Stimulated activated CD8-positive, alpha-beta memory T cell treated with anti-CD3 and anti-CD28 coated beads, Interleukin-15, amount 100 ng/mL, for 48 hours (primary cell): ENCODE results near the gene PIKFYVE.
"Not testable (repeated sequence)": the region's sequence is repeated elsewhere in the genome, so short reads cannot be mapped to it uniquely, and the experiment has no call there.

Experiments used
- DNase-seq, 2 donors: peaks; one replicate each; pipeline ENCODE4 v3.0.0-alpha.2; 2020; ENCODE audit warnings: low read depth in 2 of 2

PIKFYVE gene, protein sequence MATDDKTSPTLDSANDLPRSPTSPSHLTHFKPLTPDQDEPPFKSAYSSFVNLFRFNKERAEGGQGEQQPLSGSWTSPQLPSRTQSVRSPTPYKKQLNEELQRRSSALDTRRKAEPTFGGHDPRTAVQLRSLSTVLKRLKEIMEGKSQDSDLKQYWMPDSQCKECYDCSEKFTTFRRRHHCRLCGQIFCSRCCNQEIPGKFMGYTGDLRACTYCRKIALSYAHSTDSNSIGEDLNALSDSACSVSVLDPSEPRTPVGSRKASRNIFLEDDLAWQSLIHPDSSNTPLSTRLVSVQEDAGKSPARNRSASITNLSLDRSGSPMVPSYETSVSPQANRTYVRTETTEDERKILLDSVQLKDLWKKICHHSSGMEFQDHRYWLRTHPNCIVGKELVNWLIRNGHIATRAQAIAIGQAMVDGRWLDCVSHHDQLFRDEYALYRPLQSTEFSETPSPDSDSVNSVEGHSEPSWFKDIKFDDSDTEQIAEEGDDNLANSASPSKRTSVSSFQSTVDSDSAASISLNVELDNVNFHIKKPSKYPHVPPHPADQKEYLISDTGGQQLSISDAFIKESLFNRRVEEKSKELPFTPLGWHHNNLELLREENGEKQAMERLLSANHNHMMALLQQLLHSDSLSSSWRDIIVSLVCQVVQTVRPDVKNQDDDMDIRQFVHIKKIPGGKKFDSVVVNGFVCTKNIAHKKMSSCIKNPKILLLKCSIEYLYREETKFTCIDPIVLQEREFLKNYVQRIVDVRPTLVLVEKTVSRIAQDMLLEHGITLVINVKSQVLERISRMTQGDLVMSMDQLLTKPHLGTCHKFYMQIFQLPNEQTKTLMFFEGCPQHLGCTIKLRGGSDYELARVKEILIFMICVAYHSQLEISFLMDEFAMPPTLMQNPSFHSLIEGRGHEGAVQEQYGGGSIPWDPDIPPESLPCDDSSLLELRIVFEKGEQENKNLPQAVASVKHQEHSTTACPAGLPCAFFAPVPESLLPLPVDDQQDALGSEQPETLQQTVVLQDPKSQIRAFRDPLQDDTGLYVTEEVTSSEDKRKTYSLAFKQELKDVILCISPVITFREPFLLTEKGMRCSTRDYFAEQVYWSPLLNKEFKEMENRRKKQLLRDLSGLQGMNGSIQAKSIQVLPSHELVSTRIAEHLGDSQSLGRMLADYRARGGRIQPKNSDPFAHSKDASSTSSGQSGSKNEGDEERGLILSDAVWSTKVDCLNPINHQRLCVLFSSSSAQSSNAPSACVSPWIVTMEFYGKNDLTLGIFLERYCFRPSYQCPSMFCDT (N-terminal part only)

DNA sequence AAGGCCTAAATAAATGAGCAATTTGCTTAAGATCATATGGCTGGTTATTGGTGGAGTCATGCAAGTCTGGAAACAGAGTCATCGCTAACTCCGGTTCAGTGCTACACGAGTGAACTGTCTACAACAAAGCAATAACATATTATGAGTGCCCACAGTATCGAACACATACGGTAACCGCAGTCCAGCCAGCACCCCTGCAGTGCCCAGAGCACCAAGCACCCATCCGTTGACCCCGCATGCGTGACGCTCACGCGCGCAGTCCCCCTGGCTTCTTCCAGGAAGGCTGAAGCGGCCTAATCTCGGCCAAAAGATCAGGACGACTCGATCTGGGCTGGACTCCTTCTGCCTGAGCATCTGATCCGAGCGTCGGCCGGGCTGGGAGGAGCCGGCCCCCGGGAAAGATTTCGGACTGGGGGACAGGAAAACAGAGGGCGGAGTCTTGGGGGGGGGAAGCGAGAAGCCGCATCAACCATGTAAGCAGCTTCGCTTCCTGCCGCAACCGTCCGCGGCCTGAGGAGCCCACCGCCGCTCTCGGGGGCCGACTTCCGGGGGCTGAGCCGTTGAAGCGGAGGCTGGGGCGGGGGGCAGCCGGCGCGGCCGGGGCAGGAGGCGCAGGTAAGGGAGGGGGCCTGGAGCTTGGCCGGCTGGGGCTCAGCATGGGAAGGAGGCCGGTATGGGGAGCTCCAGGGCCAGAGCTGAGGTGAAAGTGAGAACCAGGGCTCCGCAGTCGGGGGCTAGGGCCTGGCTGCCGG lies at the start of gene PIKFYVE:
TSS of gene PIKFYVE (plus strand) at position 455 of the 752 bp plus-strand sequence. CDS start 5,265 bp downstream, outside the sequence.
- peak; percentile 86 to 87 for DNase-seq

DNA sequence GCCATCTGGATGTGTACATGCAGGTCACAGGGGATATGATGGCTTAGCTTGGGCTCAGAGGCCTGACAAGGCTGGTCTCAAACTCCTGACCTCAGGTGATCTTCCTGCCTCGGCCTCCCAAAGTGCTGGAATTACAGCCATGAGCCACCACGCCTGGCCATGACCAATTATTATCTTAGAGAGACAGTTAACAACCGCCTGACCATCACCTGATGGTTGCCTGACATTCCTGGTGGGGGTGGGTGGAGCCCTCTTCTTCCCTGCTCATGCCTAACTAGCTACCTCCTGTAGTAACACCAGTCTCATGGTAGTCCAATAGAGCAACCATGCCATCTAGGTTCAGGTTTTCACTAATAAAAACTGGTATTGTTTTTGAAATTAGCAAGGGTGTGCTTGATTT lies 44.2 kb upstream of the PIKFYVE start:
- not testable (repeated sequence) for DNase-seq

DNA sequence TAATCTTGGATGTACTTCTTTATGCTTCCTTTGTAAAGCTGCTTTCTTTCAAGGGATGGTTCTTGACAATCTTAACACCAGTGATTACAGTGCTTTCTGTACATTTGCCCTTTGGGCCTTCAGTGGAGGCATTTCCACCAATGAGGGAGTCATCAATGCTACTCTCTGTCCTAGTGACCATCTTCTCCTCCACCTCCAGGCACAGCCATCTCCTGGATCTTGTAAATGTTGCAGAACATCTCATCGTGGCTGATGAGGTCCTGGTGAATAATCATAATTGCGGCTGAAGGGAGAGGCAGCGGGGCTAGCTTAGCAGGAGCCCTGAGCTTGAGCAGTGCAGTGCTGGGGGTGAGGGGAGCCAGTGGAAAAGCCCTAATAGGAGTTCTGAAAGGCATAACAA lies 43.7 kb upstream of the PIKFYVE start:
- DNase-seq: no peak

DNA sequence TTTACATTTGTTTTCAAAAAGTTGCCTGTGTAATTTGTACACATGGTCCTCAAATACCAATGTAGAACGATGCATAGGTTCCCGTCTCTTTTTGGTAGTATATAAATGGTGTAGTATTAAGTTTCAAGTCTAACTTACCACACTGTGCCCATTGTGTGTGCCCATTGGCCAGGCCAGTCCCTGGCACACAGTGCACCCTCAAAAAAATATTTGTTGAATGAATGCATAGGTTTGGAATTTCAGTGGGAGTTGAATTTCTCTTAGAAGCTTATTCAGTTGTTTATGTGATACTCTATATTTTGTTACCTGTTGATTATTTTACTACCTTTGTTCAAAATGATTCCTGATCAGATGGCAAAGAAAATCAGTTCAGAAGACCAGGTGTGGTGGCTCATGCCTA lies 41.3 kb upstream of the PIKFYVE start:
- no peak for DNase-seq

DNA sequence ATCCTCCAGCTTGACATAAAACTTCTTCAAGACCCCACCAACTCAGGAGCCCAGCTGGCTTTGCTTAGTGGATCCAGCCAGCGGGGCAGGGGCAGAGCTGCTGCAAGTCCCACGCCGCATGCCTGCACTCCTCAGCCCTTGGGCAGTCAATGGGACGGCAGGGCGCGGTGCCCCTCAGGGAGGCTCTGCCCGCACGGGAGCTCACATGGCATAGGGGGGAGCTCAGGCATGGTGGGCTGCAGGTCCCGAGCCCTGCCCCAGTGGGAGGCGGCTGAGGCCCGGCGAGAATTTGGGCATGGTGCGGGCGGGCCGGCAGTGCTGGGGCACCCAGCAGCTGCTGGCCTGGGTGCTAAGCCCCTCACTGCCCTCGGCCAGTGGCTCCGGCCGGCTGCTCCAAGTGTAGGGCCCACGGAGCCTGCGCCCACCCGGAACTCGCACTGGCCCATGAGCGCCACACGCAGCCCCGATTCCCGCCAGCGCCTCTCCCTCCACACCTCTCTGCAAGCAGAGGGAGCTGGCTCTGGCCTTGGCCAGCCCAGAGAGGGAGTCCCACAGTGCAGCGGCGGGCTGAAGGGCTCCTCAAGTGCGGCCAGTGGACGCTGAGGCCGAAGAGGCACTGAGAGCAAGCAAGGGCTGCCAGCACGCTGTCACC lies 38.3 kb upstream of the PIKFYVE start:
- DNase-seq: no peak

DNA sequence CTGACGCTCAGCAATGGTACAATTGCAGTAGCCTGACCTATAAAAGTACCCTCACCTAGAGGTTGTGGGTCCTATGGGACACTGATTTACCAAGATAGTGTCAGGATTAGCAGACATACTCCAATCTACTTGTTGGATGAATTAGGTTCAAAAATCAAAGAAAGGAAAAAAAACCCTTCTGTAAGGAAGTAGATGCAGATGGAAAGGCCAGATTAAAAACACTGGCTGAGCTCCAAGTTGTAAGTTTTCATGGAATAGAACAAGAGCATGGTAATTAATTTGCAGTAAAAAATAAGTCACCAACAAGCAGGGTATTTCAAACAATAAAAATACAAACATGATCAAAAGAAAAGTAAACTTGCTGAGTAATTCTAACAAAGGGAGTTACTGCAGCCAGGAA lies 37.6 kb upstream of the PIKFYVE start:
- DNase-seq: no peak

DNA sequence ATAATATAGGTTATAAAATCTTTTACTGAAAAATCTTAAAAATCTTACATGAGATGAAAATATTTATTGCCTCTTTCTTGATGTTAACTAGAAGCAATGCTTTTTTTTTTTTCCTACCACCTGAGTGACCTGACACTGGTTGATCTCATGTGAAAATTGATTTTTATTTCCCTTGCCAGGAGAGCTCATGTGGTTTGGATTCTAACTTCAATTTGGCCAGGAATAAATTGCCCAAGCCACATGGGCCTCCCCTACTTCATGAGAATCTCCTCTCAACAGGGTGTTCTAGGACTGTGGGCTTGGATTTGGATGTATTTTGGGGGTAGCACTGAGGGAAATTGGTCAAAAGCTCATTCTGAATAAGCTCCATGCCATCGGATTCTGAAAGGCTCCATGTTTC lies 31.3 kb upstream of the PIKFYVE start:
- DNase-seq: no peak

DNA sequence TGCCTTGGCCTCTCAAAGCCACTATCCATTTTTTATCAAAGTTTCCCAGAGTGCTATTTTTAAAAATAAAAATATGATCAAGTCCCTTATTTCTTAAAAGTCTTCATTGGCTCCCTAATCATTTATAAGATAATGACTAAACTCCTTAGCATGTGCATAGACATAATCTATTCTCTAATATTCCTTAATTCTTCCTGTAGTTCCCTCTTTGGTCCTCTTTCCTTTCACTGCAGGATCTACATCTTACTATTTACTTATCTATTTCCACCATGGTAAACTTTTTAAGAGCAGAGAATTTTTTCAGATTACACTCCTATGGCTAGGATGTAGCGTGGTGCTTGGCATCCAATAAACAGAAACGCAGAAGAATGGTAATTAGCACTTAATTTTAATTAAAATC lies 30.2 kb upstream of the PIKFYVE start:
- DNase-seq: no peak

DNA sequence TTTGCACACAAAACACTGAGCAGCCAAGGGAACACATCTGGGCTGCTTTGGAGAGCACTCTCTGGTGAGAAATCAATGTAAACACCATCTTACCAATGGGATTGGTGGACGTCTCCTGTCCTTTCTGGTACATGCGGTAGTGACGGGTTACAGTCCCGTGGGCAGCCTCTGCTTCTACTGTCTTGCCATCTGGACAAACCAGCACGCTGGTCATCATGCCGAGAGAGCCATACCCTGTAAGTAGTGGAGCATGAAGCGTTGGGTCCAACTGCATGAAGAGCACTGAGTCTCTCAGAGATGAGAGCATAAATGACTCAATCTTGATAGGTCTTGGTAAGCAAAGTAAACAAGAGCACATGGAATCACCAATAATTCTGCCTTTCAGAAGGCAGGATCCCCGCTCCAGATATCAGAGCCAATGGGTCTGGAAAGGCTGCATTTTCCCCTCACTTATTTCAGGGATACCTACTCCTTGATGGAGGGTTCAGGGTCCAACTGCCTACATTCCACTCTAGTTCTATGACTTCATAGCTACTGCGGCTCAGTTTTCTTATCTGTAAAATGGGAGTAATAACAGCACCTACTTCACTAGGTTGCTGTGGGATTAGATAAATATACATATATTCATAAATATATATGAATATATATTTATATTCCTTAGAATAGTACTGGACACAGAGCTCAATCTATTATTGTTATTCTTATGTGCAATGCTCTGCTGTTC lies 26.1 kb upstream of the PIKFYVE start:
- DNase-seq: no peak

DNA sequence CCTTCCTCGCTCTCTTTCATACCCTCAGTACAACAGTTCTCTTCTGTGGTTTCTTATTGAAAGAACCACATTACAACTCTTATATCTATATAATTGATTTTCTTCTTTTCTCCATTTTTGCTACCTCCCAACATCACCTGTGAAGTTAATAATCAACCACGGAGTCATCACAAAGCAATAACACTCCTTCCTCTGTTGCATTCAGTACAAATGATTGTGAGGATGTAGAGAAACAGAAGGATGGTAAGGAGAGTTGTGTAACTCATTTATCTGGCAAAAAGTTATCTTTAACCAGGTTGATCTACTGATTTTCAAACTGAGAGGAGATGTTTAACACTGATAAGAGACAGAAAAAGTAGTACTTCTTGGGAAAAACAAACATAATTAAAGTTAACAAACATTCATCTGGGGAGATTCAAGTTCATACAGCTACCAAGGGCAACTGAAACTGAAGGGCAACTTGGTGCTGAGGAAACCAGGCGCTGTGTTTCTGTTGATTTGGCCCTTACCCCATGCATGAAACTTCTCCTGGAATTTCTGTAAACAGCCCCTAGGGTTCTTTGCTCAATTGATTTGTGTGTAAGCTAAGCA lies 25.3 kb upstream of the PIKFYVE start:
- no peak for DNase-seq

DNA sequence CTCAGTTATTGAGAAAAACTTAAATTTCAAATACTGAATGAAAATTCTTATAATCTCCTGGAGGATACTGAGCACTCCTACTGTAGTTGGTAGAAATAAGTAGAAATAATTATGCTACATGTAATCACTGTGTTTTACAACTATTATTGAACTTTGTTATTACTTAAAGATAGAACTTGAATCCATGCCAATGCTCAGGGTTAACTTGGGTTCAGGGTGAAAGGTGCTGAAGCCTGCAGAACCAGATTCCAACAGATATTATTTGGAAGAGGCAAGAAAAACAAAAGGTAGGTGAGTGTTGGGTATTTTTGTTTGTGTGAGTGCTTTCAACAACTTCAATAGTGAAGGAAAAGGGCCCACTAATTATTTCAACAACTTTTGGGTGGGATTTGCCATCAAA lies 21.6 kb upstream of the PIKFYVE start:
- DNase-seq: no peak

DNA sequence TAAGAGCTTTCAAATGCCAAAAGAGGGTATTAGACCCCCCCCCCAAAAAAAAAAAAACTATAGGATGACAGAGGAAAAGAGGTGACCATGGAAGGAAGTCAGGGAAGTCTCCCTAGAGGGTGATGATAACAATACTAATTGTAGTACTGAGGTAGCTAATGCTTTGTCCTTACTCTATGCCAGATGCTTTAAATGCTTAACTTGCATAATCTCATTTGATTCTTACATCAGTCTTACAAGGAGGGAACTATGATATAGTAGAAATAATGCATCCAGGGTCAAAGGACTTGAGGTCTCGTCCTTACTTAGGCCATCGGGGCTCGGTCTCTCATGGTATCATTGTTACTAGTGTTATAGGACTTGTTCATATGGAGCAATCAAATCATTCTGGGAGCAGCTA lies 20.3 kb upstream of the PIKFYVE start:
- no peak for DNase-seq

DNA sequence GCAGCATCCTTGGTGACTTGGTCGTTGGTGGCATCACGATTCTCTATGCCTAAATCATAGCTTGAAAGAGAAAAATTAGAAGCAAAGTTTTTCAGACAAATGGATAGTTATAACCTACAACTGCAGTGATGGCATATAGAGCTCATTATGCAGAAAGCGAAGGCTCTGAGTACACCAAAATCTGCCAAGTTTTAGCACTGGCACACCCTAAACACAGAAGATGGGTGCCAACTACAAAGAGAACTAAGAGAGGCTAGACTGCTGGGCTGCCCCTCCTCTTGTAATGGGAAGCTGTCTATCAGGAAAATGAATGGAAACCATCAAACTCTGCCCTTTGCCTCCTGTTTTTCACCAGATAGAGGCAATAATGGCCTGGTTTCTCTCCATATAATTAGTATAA lies 17.5 kb upstream of the PIKFYVE start:
- DNase-seq: no peak

DNA sequence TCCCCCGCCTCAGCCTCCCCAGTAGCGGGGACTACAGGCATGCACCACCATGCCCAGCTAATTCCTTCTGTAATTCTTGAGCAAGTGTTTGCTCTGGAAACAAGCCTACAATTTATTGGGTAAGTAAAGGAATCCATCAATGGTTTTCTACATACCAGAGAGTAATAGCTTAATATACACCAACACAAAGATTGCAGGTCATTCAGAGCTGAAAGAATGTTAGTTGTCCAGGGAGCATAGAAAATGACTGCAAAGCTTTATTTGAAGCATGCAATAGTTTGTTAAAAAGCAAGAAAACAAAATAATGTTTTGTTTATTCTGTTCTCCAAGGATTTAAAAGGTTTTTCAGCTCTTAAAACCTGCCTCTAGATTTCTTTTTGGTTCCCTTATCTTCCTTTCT lies 16.8 kb upstream of the PIKFYVE start:
- no peak for DNase-seq

DNA sequence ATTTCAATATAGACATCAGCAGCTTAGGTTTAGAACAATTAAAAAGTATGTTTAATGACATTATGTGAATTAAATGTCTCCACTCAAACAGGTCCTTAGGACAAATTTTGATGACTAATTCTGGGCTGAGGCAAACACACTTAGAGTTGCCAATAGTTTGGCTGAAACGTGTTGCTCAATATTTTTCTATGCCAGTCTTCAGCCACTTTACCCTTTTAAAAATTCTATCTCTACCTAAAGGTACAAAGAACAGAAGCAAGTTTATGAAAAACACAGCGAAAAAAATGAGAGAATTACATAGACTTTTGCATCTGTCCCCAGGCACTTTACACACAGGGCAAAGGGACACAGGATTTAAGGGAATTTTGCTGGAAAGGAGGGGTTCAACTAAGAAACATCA lies 15.7 kb upstream of the PIKFYVE start:
- DNase-seq: no peak

DNA sequence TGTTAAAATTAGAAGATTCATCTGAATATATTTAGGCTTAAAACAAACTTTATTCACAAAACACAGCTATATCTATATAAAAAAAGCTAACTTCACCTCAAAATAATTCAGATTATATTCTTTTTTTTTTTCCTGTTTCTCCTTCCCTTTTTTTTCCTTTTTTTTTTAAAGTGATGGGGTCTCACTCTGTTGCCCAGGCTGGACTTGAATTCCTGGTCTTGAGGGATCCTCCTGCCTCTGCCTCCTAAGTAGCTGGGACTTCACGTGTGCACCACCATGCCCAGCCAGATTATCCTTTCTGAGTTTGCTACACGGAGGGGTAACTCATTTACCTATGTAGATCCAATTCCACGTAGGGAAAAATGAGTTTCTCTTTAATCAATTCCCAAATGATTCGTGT lies 15.0 kb upstream of the PIKFYVE start:
- no peak for DNase-seq

DNA sequence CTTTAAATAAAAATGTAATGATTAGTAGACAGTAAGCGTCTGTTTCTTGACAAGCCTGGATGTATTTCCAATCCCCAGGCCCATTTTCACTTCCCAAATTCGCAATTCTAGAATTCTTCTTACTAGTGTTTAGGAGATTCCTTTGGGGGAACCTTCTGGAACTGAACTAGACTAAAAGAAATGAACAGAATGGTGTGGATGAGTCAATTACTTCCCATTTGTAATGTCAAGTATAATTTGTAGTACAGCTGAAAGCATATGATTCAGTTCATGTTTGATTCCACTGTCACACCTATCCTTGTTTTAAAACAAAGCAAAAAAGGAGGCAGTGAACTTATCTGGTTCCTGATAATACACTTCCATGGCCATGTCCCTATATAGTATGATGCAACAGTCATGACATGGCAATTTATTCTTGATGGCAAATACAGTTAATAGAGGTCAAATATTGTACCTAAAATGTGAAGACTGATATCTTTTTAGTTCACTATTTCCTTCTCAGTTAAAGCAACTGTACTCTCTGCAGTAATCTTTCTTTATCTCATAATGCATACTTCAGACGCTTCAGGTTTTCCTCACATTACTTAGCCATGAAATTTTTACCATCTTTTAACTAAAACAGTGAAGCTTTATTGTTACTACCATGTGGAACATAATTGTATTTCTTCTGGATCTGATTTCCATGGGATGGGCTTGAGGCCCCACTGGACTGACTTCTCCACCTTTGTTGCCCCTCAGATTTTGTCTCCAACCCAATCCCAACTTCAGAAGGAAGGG lies 13.2 kb upstream of the PIKFYVE start:
- no peak for DNase-seq

DNA sequence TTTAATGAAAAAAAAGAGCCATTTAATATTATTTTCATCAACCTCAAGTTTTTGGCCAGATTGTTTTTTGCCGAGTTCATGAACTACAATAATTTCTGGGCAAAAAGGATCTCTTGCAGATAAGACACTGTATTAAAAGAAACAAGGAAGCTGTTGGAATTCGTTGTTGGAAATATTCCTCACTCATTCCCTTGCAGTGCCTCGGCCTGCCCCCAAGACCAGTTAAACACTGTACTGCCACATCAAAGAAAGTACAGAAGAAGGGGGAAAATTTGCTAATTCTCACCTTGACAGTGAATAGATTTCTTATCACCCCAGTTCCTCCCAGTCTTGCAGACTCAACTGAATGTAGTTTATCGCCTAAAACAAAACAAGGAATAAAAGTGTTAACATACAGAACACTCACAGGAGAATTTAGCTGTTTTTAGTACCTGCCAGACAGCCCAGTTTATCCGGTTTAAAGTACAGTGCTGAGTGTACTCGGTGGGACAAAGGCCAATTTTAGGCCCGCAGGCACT lies 12.4 kb upstream of the PIKFYVE start:
- DNase-seq: no peak
